ENCODE measurements around the gene KLHL14. TPM values are rescaled to one million over a fixed set of nuclear protein-coding genes. Genes with fewer than 3 reads are reported as not detected.

The KLHL14 gene
- total and polyA plus RNA-seq, 2 donors (not counting 3 experiments of a cell fraction or from before 2014, with no cell fraction given), result not detected

- no peak overlapping the region for H3K27ac ChIP-seq (ENCODE audit: insufficient read depth, low read depth, low read length)
- H3K4me1 ChIP-seq (ENCODE audit: control insufficient read depth, extremely low read depth, insufficient read depth, low read length), result peaks cover 6% of the 10 kb centered on the region
- H3K9me3 ChIP-seq (replicated peaks; ENCODE audit: control insufficient read depth, insufficient read depth, low read length), result no peaks in the 10 kb centered on the region
- H3K79me2 ChIP-seq (ENCODE audit: control insufficient read depth, insufficient read depth, low read length), result no peaks in the 10 kb centered on the region
- no peak overlapping the region for H3K4me3 ChIP-seq (replicated peaks in 1 of 3; ENCODE audit: insufficient read depth in 1 of 3, low read depth in 1 of 3, low read length in 3 of 3)
- no peaks in the 10 kb centered on the region for H3K36me3 ChIP-seq (ENCODE audit: control insufficient read depth in 2 of 2, extremely low read depth in 1 of 2, insufficient read depth in 2 of 2, low read length in 2 of 2)
- BruUV-seq (replicated peaks), result no TSS peak
- no peak for FAIRE-seq
- dilution Hi-C loops (cut with MboI; ENCODE audit: extremely low pct_ligation_motif_present, low sequenced_read_pairs), result no loop called here
- intact Hi-C loops (cut with micrococcal nuclease), result no loop called here
- no peak overlapping the region for H3K4me2 ChIP-seq (ENCODE audit: insufficient read depth, low read length)
- no peak overlapping the region for H2AFZ ChIP-seq (ENCODE audit: low read depth, low read length)
- no peak overlapping the region for H3K9ac ChIP-seq (replicated peaks; ENCODE audit: extremely low read depth, insufficient read depth, low read length)
- H4K20me1 ChIP-seq (replicated peaks; ENCODE audit: control insufficient read depth, extremely low read depth, insufficient read depth, low read length), result no peaks in the 10 kb centered on the region
- POLR2A ChIA-PET, result no interaction called here
- CTCF ChIA-PET, result no interaction called here
- H3K9me1 ChIP-seq (replicated peaks; ENCODE audit: control insufficient read depth, extremely low read depth, insufficient read depth, low read length), result no peaks in the 10 kb centered on the region
- H3K27me3 ChIP-seq (ENCODE audit: control insufficient read depth in 2 of 2, insufficient read depth in 2 of 2, low read length in 2 of 2), result no peaks in the 10 kb centered on the region
- TF ChIP-seq MAX (IDR thresholded peaks at IDR 0.05; ENCODE audit: insufficient read depth, insufficient read length), result no peak
- TF ChIP-seq MYC (IDR thresholded peaks at IDR 0.05; ENCODE audit: low read depth, low read length), result no peak
- TF ChIP-seq JUN (IDR thresholded peaks at IDR 0.05; ENCODE audit: borderline replicate concordance, insufficient read depth, insufficient read length, low read depth), result no peak
- no peak for TF ChIP-seq CTCF (IDR thresholded peaks at IDR 0.05; ENCODE audit: extremely low read depth in 1 of 2, insufficient read depth in 1 of 2, low read depth in 1 of 2, low read length in 2 of 2)
- TF ChIP-seq POLR2A (IDR thresholded peaks at IDR 0.05; ENCODE audit: low read depth, low read length), result no peak
- no peak for TF ChIP-seq FOS (IDR thresholded peaks at IDR 0.05; ENCODE audit: borderline replicate concordance, insufficient read depth, low read length)
- no peak for TF ChIP-seq GATA2 (IDR thresholded peaks at IDR 0.05; ENCODE audit: insufficient read depth, insufficient read length, low read depth, low read length)
- TF ChIP-seq EZH2 (IDR thresholded peaks at IDR 0.05; ENCODE audit: borderline replicate concordance, low read depth, low read length, severe bottlenecking), result no peak
- no peak for TF ChIP-seq POLR2AphosphoS5 (IDR thresholded peaks at IDR 0.05; ENCODE audit: insufficient read depth, low read depth, low read length)
- DNase-seq (ENCODE audit: low read depth, low spot score), result no peak
These were observed 76.4 kb downstream of the KLHL14 start for GRCh38 chr18:32696376-32696775.
